GM12874 (cell line): ENCODE data around the gene KLK6.

Source experiments
- TF ChIP-seq, protein P1 (sequence below): IDR thresholded peaks from 2 replicates; pipeline ENCODE4 v1.5.1; 2011; ENCODE audit warnings: low read depth, mild to moderate bottlenecking, control low read depth, low read length, moderate library complexity; ENCODE audit not compliant: insufficient read depth

Gene KLK6

DNA sequence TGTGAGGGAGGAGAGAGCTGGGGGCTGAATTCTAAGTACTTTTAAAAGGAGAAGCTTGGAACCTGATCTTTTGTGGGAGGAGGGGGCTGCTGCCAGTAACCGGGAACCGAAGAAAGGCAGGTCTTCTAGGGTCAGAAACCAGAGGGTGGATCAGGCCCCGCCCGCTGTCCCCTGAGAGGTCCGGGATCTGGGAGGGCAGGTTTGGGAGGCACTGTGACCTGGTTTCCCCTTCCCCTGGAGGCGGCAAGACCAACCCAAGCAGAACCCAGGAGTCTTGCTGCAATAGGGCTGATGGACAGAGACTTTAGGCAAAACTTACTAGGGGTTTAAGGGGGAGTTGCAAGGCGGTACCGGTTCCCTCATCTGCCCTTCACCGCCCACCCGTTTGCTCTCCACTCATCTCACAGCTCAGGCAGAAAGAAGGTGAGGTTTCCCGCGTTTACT is 32.7 kb upstream of the KLK6 start:
- TF ChIP-seq, protein P1, sequence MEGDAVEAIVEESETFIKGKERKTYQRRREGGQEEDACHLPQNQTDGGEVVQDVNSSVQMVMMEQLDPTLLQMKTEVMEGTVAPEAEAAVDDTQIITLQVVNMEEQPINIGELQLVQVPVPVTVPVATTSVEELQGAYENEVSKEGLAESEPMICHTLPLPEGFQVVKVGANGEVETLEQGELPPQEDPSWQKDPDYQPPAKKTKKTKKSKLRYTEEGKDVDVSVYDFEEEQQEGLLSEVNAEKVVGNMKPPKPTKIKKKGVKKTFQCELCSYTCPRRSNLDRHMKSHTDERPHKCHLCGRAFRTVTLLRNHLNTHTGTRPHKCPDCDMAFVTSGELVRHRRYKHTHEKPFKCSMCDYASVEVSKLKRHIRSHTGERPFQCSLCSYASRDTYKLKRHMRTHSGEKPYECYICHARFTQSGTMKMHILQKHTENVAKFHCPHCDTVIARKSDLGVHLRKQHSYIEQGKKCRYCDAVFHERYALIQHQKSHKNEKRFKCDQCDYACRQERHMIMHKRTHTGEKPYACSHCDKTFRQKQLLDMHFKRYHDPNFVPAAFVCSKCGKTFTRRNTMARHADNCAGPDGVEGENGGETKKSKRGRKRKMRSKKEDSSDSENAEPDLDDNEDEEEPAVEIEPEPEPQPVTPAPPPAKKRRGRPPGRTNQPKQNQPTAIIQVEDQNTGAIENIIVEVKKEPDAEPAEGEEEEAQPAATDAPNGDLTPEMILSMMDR, result no peak

DNA sequence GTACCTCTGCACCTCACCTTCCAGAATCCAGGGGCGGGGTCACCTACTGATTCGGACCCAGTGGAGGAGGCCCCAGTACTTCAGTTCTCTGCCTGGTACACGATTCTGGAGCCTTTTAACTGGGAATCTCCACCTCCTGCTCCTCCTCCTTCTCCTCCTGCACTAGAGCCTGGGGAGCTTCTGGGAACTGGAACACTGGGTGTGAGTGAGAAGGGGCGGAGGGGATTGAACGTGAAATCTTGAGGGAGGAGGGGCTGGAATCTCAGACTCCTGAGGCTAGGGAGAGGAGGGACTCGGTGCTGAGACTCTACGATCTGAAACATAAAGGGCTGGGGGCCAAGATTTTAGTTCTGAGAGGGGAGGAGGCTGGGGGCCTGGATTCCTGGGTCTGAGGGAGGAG is 32.1 kb upstream of the KLK6 start, which contains the start of gene KLK8:
KLK8 (minus strand) TSS at position 90 of the 400 bp plus-strand sequence. CDS start 437 bp downstream, outside the sequence.
- TF ChIP-seq, protein P1, result no peak

GRCh38 chr19:51000981-51001380 is 31.6 kb upstream of the KLK6 start:
- TF ChIP-seq, protein P1, result no peak

DNA sequence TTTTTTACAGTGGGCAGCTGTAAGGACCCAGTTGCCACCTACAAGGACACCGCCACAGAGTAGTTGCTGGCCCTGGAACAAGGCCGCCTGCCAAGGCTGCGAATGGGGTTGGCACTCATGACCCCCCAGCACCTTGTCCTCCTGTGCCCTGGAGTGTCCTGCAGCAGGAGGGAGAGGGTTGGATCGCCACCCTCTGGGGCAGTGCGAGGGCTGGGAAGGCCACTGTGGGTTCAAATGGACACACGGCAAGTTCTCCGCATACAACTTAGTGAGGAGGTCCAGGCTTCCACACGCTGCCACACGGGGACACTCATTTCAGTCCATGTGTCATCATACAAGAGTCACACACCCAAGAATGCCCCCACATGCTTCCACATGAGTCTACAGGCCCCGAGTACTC is 31.0 kb upstream of the KLK6 start:
- TF ChIP-seq, protein P1, result no peak

GRCh38 chr19:50998686-50999085 is 29.3 kb upstream of the KLK6 start:
- TF ChIP-seq, protein P1, result no peak

GRCh38 chr19:50998061-50998460 is 28.7 kb upstream of the KLK6 start:
- TF ChIP-seq, protein P1, result no peak

GRCh38 chr19:50994129-50994528 is 24.7 kb upstream of the KLK6 start:
- TF ChIP-seq, protein P1, result no peak
